Fibroblast of the aortic adventitia (primary cell): Measurements from ENCODE around the gene ACTN1. TPM values are rescaled to one million over a fixed set of nuclear protein-coding genes. Genes with fewer than 3 reads are reported as not detected.
A peak's percentile ranks its signal among the peaks of the same experiment; 100 is the strongest.
"Not testable (repeated sequence)": the region's sequence is repeated elsewhere in the genome, so short reads cannot be mapped to it uniquely, and the experiment has no call there.

Experiments
- DNase-seq: peaks from one replicate; pipeline ENCODE4 v3.0.0-alpha.2; 2010; ENCODE audit warnings: low read depth
- H3K4me3 ChIP-seq: 2 replicates; pipeline ENCODE4 v1.5.1; 2011; ENCODE audit warnings: low read depth, mild to moderate bottlenecking, control low read depth, low read length, moderate library complexity
- total RNA-seq: library from RNA; depleted of rRNA; stranded (reverse); fragments of >200 nt; gene quantifications from 2 replicates; pipeline ENCODE4 v1.2.3, GENCODE V29; 2012; ENCODE audit warnings: low replicate concordance
- TF ChIP-seq, protein P1 (sequence below): IDR thresholded peaks from 2 replicates; pipeline ENCODE4 v1.5.1; 2011; ENCODE audit warnings: mild to moderate bottlenecking, low read length, control low read depth, inconsistent platforms; ENCODE audit not compliant: insufficient read depth

The ACTN1 gene
- total RNA-seq, 1 donor, result 114 TPM

DNA sequence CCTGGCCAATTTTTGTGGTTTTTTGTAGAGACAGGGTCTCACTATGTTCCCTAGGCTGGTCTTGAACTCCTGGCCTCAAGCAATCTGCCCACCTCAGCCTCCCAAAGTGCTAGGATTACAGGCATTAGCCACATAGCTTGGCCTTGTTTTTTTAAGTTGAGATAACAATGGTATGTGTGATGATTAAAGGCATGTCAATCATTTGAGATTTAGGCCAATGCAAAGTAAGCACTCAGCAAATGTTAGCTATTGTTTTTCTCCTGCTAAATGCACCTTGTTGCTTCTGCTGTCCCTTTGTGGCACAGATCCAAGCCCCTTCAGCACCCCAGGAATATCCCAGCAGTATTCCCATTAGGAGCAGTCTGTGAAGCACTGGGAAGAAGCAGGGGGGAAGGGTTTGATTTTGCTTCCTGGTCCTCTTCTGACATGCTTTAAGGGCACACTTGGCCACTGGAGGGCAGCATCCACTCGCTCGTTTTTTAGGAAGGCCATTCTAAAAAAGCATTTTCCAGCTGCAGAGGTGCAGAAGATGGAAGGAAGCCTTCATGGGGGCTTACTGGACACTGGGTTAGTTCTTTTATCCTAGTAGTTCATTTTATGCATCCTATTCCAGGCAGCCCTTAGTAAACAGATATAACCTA lies 116.0 kb downstream of the ACTN1 start:
- TF ChIP-seq, protein P1, sequence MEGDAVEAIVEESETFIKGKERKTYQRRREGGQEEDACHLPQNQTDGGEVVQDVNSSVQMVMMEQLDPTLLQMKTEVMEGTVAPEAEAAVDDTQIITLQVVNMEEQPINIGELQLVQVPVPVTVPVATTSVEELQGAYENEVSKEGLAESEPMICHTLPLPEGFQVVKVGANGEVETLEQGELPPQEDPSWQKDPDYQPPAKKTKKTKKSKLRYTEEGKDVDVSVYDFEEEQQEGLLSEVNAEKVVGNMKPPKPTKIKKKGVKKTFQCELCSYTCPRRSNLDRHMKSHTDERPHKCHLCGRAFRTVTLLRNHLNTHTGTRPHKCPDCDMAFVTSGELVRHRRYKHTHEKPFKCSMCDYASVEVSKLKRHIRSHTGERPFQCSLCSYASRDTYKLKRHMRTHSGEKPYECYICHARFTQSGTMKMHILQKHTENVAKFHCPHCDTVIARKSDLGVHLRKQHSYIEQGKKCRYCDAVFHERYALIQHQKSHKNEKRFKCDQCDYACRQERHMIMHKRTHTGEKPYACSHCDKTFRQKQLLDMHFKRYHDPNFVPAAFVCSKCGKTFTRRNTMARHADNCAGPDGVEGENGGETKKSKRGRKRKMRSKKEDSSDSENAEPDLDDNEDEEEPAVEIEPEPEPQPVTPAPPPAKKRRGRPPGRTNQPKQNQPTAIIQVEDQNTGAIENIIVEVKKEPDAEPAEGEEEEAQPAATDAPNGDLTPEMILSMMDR, result peak; percentile 84
- DNase-seq, result peak; percentile 86
- no peak overlapping the region for H3K4me3 ChIP-seq

DNA sequence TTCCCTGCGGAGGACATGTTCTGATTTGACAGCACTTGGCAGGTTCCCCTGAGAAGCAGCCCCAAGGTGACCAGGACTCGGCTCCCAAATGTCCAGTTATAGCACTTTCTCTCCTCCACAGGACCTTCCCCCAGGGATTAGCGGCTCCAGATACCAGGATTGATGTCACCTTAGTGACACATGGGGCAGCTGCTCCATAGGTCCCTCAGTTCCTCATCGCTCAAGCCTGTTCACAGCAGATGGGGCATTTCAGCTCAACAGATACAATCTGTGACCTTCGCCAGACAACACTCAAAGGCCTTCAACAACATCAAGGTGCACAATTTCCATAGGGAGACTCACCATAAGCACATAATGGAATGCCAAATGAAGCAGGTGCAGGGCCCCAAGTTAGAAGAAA lies 118.3 kb downstream of the ACTN1 start:
- no peak overlapping the region for H3K4me3 ChIP-seq
- TF ChIP-seq, protein P1, result no peak
- DNase-seq, result no peak

DNA sequence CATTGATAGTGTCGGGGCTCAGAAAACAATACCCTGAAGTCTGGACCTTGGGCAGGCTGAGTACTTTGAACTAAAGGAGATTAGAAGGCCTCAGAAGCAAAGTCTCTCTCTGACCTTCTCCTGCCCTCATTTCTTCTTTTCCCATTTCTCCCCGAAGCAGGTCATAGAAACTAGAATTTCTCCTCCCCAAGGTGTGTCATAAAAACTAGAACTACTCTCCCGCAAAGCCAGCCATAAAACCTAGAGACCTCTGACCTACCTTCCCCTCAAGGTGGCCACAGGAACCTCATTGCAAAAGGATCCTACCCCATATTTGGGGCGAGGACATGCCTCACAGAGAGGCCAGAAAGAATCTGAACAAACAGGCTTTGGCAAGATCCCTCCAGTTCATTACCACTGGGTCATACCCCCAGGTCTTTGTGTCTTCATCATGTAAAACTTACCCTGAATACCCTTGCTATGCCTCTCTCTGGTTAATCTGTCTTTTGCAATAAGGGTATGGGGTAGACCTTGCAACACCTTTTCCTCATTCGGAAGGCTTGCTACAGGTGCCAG lies 121.5 kb downstream of the ACTN1 start:
- H3K4me3 ChIP-seq, result no peak overlapping the region
- TF ChIP-seq, protein P1, result no peak
- no peak for DNase-seq

DNA sequence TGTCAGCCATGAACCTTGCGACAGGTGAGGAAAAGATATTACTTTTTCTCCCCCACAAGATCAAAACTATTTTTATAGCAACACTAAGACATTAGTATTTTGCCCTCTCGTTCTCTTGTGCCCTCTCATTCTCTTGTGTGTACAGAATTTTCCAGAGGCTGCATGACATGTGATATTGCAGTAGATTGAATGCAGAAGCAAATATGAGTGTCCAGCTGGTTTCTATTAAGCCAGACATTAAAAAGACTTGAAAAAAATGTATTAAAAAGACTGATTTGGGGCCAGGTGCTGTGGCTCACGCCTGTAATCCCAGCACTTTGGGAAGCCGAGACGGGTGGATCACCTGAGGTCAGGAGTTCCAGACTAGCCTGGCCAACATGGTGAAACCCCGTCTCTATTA lies 122.5 kb downstream of the ACTN1 start:
- peak; percentile 29 for DNase-seq
- no peak overlapping the region for H3K4me3 ChIP-seq
- TF ChIP-seq, protein P1, result no peak

DNA sequence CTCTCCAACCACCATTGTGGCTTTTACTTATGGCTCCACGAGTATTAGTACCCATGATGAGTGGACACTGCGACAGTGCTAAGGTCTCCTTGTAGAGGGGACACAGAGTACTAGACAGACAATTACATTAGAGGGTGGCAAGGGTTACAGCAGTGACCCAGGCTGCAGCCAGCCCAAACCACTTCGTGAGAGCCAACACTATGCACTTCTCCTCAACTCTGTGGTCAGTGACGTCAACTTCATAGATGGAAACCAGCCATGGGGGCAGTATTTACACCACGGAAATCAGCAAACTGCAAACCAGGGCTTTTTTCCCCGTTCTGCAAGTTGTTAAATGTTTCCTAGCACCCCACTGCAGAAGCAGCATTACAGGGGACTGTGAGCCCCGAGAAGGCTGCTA lies 124.7 kb downstream of the ACTN1 start:
- DNase-seq, result peak; percentile 9
- TF ChIP-seq, protein P1, result no peak
- H3K4me3 ChIP-seq, result no peak overlapping the region

DNA sequence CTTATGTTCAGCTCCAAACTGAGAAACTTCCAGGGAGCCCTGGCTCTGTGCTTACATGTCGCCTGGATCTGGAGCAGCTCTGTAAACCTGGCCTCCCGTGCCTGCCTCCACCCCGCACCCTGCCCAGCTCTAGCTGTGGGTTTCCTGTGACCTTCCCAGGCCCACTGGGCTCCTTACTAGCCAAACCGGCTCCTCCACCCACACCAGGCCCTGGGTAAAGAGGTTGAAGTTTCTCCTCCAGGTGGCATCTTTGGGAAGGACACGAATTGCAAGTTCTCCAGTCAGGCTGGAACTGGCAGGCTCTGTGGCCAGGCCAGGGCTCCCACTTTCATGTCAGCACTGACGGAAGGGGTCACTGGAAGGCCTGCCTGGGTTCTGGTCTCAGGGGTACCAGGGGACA lies 125.4 kb downstream of the ACTN1 start:
- DNase-seq, result no peak
- H3K4me3 ChIP-seq, result no peak overlapping the region
- TF ChIP-seq, protein P1, result no peak

DNA sequence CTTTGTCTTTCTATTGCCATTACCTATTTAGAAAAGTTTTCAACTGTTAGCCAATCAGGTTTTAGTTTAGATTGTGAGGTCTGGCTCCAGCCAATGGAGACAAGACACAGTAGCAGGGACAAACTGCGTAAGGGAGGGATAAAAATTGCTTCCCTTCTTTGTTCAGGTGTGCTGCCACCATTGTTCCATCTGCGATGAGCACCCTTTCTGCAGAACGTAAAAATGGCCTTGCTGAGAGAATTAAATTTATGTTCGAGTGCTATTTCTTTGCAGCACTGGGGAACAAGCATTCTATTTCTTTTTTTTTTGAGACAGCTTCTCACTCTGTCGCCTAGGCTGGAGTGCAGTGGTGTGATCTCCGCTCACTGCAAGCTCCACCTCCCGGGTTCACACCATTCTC lies 126.6 kb downstream of the ACTN1 start:
- not testable (repeated sequence) for DNase-seq, H3K4me3 ChIP-seq
